HG03045 (cell line): ENCODE results near the gene PGBD4.
A peak's percentile ranks its signal among the peaks of the same experiment; 100 is the strongest.

Experiments
- ATAC-seq: cut with Tn5 transposase; IDR thresholded peaks from one replicate; pipeline ENCODE4 v1.9.1; 2021; ENCODE audit warnings: mild to moderate bottlenecking, moderate library complexity; ENCODE audit not compliant: unreplicated experiment

PGBD4 gene

DNA sequence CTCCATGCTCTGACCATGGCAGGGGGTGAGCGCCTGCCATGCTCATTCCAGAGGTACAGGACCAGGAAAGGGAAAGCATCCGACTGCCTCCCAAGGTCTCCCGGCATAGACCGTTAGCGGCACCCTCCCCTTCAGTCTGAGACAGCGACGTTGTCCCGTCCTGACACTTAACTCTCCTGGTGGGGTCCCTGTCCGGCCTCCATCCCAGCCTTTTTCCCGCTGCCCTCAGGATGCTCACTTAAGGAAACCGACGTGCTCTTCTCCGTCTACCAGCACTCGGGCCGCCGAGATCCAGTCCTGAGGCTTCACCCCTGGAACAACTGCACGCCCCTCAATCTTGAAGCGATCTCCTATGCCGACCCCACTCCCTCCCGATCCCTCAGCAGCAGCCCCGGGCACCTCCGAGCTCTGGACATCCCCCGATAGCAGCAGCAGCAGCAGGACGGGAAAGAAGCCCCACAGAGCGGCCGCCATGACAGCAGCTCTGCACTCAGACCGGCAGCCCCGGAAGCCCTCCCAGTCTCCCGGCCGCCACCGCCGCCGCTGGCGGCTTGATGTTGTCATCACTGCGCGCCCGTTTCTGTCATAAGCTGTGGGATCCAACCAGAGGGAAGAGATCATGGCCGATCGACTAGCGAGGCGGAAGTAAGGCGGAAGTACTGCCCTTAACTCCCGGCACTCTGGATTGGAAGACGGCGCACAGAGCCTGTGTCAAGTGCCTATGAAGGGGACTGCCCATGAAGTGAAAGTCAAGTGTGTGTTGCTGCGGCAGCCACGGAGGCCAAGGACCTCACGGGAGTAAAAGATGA is at the start of gene PGBD4, which contains the start of gene EMC7:
Gene PGBD4 (plus strand): TSS at position 718 of the 809 bp plus-strand sequence. CDS start 449 bp downstream, outside the sequence.
Gene EMC7 (minus strand): TSS at position 497 of the 809 bp plus-strand sequence. CDS start 23 bp downstream, at position 474.
- peak; percentile 98 for ATAC-seq

DNA sequence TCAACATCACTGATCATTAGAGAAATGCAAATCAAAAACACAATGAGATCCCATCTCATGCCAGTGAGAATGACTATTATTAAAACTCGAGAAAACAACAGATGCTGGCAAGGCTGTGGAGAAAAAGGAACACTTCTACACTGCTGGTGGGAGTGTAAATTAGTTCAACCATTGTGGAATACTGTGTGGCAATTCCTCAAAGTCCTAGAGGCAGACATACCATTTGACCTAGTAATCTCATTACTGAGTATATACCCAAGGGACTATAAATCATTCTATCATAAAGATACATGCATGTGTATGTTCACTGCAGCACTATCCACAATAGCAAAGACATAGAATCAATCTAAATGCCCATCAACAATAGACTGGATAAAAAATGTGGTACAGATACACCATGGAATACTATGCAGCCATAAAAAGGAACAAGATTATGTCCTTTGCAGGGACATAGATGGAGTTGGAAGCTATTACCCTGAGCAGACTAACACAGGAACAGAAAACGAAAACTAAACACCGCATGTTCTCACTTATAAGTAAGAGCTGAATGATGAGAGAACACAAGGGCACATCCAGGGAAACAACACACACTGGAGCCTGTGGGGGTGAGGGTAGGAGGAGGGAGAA is 47.7 kb upstream of the PGBD4 start:
- ATAC-seq, result no peak

DNA sequence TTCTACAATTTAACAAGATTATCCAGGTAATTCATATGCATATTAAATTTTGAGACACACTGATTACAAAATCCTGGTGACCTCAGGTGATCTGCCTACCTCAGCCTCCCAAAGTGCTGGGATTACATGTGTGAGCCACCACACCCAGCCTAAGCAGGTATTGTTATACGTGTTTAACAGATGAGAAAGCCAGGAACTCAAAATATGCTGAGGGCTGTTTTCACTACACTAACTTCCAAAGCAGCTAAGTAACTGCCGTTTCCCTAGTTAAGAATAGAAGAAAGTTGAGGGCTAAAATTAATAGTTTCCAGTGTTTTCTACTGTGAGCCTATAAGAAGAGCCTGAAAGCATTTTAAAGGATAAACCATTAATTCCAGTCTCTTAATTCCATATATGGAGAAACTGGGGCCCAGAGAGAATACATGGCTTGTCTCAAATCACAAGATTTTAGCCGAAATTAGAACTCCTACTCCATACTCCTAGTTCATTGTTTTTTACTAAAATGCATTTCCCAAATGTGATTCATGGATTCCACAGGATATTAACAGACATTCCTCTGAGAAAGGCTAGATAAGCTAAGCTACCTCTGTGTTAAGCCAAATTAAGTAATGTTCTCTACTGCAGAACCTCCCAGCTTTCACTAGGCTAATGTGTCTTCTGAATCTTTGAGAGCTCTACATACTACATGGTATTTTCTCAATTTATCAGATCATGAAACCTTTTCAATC is 45.9 kb upstream of the PGBD4 start:
- no peak for ATAC-seq

DNA sequence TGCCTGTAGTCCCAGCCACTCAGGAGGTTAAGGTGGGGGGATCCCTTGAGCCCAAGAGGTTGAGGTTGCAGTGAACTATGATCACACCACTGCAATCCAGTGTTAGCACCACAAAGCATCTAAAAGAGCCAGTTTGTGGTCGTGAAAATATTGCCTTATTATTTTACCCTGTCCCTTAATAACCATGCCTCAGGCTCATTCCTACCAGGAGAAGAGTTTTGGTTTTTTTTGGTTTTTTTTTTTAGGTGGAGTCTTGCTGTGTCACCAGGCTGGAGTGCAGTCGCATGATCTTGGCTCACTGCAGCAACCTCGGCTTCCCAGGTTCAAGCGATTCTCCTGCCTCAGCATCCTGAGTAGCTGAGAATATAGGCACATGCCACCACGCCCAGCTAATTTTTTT is 45.0 kb upstream of the PGBD4 start:
- ATAC-seq, result no peak

DNA sequence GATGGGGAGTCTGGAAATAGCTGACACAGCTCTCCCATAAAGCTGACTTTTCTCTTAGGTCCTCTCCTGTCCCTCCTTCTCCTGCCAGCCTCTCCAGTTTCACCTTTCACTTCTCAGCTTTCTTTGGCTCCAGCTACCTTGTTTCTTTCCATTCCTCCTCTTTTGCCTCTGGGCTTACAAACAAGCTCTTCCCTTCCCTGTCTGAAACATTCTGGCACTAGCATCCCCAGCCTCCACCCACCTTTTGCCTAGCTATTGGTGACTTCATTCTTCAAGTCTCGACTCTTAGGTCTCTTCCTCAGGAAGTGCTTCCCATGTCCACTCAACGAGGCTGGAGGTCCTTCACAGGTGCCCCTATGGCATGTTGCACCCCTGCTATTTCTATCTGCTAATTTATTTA is 42.4 kb upstream of the PGBD4 start:
- no peak for ATAC-seq

DNA sequence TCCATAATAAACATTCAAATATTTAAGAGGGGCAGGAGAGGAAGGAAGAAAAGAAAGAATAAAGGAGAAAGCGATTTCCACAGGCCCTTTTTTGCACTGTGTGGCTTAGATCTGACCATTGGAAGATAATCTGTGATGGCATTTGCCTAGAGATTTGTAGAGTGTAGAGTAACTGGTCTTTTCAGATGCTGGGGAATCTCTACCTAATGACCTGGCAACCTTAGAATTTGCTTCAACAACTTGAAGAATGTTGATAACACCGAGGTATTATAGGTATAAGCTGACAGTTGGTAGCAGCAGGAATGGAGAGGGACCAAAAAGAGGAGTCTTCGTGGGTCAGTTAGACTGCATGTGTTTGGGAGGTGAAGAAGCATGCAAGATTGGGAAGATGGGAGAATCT is 41.9 kb upstream of the PGBD4 start:
- no peak for ATAC-seq

DNA sequence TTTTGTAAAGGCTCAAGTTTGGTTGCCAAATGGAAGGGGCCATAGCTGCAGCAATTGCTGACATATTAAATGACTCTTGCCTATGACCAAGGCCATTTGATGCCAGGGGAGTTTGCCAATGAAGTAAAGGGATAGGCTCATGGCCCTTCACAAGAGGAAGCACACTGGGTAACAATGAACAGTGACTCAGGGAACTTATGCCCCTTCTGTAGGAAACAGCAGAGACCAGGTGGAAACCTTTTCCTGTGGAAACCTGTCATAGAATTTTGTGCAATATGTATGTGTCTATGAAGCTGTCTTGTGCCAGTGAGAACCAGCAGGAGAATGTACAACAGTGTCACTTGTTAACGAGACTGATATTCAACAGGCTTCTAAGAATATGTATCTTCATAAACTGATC is 37.4 kb upstream of the PGBD4 start:
- ATAC-seq, result no peak

DNA sequence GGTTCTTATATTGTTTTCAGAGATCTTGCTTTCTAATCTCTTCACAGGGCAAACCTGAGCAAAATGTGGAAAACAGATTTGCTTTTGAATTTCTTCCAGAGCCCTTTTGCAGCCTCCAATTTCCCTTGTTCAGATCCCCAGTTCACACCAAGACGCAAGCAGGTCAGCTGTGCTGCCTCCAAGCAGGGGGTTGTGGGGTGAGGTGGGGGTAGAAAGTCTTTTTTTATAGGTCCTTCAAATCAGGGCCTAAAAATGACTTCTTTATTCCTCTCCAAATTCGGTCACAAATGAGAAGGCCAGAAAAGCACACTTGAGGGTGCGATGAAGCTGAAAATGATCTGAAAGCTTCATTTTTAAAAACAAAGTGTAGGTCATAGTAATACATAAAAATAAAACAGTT is 36.6 kb upstream of the PGBD4 start:
- ATAC-seq, result no peak

DNA sequence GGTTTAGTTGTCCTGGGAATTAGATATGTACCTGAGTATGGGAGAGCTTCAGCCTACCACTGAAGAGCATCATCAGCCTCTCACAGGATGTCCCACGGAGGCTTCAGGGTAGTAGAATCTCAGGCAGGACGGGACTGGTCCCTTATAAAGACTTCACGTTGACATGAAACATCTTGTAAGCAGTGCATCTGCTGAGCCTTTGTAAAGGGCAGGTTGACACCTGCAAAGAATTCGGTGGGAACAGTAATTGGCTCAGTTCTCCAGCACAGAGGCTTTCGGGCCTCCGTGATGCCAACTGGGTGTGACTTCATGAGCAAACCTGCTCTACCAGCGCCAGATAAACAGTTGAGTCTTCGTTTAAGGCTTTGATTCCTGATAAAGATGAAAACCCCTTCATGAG is 35.9 kb upstream of the PGBD4 start:
- ATAC-seq, result no peak

DNA sequence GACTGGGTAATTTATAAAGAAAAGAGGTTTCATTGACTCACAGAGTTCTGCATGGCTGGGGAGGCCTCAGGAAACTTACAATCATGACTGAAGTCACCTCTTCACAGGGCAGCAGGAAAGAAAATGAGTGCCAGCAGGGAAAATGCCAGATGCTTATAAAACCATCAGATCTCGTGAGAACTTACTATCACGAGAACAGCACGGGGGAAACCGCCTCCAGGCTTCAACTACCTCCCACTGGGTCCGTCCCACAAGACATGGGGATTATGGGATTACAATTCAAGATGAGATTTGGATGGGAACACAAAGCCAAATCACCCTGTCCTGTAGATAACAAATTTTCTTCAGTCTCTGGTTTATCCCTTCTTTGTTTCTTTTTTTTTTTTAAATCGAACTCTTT is 31.9 kb upstream of the PGBD4 start:
- ATAC-seq, result no peak

DNA sequence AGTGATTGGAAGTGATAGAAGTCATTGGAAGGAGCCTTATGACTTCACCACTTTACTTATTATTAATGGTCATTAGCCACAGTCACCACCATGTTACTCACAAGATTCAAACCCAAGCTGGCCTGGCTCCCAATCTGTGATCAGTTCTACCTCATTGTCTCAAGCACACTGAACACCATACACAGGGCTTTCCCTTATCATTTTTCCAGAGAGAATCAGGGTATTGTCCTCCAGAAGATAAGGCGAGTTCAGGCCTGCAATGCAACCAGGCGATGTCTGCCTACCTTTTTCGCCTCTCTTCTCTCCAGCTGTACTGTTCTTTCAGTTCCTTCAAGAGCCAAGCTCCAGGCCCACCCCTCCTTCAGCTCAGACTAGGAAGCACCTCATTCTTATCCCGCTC is 25.1 kb upstream of the PGBD4 start:
- ATAC-seq, result no peak

DNA sequence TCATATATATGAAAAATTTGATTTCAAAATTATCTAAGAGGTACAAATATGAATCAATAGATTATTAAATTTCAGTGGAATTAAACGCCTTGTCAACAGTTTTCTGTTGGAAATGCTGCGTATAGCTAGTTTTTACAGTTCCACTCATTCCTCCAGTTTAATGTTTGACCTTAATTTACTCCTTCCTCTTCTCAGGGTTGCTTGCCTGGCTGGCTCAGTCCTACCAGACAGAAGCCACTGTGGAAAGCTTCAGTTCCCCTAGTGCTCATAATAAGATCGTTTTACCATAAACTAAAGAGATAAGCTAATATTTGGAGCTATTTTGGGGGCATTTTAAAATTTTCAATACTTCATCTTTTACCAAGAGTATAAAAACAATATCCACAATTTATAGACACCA is 23.0 kb upstream of the PGBD4 start:
- ATAC-seq, result no peak

DNA sequence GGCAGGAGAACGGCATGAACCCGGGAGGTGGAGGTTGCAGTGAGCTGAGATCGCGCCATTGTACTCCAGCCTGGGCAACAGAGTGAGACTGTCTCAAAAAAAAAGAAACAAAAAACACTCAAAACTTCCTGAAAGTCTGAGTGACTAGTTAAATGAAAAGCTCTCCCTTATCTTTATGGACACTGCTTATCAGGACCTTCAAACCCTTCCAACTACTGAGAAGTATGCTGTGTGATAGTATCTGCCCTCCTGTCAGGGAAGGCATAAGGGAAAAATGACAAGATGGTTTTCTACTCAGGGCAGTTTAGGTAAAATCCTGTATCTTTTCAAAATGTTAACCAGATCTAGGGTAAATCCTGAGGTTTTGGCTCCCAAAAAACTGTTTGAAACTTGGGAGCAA is 22.0 kb upstream of the PGBD4 start:
- no peak for ATAC-seq

DNA sequence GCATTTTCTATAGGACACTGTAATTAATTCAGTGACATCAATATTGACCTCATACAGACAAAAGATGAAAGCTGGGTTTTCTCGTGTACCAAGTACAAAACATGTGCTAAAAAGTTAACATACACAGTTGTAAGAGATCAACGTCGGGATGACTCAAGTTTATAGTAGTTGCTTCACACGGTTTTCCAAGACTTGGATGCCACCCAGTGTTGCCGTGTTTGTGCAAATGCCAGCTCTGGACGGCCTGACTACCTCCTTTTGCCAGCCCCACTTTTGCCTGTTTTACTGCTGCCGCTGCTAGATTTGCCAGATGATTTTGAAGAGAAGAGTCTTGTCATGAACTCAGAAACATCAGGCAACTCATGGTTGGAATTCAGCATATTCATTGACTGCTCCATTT is 17.8 kb upstream of the PGBD4 start:
- no peak for ATAC-seq

DNA sequence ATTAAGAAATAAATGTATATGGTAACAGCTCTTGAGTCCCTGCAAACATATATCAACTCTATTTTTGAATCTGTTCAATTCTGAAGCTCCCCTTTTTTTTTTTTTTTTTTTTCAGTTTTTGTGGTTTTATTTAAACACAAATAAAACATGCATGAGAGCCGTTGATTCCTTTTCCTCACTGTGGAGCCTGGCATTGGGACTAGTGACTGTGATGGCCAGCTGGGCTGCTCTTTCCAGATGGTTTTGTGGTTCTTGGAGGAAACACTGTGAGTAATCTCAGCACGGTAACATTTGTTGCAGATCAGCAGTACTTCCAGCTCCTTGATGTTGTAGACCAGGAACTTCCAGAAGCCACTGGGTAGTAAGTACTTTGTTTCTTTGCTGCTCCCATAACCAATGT is 16.1 kb upstream of the PGBD4 start:
- ATAC-seq, result no peak

DNA sequence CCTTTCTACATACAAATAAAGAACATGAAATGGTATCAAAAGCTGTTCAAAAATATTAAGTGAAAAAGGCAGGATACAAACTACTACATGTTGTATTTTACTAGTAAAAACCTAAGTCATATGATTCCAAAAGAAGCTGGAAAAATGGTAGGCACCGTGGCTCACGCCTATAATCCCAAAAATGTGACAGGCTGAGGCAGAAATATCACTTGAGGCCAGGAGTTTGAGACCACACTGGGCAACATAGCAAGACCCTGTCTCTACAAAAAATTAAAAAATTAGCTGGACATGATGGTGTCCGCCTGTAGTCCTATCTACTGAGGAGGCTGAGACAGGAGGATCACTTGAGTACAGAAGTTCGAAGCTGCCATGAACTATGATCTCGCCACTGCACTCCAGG is 2.0 kb upstream of the PGBD4 start:
- ATAC-seq, result no peak

DNA sequence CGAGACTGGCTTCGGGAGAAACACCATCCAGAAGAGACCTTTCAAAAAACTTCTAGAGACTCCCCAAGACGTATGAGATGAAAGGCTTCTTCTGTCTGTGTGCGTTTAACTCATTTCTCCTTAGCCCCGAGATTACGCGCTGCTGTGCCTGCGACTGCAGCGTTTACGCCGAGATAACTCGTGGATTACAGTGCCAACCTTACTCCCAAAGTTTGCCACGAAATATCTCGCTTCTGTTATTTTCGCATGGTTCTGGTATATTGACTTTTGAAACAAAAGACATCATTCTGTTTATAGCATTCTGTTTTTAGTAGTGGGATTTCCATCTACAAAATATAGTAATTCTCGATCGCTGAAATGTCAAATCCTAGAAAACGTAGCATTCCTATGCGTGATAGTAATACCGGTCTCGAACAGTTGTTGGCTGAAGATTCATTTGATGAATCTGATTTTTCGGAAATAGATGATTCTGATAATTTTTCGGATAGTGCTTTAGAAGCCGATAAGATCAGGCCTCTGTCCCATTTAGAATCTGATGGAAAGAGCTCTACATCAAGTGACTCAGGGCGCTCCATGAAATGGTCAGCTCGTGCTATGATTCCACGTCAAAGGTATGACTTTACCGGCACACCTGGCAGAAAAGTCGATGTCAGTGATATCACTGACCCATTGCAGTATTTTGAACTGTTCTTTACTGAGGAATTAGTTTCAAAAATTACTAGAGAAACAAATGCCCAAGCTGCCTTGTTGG is 467 bp downstream of the PGBD4 start:
- ATAC-seq, result no peak

DNA sequence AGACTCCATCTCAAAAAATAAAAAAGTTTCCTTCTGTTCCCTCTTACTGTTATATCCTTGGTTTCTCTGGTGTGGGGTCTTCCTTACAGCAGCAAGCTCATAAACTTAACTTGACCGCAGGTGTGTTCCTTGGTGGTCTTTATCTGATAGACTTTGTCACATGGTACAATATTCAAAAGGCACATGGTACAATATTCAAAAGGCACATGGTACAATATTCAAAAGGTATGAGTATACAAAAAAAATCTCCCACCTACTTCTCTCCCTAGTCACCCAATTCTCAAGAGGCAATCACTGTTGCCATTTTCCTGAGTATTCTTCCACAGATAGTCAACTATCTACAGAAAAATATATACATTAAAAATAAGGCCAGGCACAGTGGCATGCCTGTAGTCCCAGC is 4.5 kb downstream of the PGBD4 start:
- no peak for ATAC-seq

DNA sequence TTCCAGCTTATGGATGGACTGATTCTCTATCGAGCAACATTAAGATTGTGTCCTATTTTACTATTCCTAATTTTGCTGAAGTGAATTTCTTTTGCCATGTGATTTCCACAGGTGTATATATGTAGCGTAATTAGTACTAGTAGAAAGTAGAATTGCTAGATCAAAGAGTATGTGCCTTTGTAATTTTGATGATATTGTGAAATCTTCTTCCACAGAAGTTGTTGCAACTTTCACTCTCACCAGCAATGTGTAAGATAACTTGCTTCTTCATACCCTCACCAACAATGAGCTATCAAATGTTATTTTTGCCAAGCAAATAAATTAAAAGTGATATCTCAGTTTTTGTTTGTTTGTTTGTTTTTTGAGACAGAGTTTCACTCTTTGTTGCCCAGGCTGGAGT is 5.4 kb downstream of the PGBD4 start:
- no peak for ATAC-seq

DNA sequence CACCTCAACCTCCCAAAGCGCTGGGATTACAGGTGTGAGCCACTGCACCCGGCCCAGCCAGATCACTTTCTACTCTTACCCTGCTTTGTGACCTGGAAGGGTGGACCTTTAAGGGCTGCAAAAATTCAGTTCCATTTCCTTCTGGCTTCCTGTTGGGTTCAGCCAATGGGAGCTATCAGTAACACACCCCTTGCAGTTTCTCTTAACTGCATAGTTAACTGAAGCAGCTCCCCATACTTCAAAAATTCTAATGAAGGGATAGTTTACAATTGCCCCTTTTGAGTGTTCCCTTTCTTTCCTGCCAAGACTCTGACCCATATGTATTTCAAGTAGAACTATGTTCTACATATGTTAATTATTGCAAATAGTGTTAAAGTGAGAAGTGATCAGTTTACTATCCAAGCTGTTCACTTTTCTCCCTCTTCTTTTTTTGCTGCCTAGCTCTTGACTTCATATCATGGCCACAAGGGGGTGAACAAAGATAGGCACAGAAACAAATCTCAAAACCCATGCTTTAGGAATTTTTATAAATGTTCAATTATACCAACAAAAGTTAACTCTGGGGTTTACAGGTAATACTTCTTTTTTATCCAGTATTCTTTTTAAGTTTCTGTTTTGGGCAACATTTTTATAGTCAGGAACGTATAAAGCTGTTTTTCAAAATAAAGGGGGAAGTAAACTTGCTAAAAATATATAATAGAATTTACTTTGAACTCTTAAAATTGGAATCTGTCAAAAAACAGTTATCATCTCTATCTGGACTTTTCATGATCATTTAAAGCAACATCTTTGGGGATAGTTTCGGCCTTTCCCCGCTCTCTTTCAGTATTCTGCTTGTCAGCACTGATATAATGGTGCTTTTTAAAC is 8.1 kb downstream of the PGBD4 start:
- ATAC-seq, result no peak
